ENCODE measurements around the gene MSI2.

The MSI2 gene

DNA sequence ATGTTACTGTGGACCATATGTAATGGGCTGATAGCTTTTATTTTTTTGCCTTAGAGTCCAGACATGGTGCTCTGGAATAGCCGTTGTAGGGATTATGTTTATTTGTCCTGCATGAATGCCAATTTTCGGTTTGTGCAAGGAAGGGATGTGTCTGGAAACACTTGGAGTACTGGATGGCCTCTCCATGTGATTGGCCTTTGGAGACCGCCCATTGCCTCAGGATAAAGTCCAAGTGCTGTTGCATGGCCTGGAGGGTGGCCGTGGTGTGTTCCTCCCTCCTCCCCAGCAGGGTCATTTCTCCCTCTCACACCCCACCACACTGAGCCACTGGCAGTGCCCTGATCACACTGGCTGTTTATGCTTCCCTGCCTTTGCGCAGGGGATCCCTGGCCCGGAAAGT is 93.9 kb downstream of the MSI2 start:
- DNase-seq: no peak

DNA sequence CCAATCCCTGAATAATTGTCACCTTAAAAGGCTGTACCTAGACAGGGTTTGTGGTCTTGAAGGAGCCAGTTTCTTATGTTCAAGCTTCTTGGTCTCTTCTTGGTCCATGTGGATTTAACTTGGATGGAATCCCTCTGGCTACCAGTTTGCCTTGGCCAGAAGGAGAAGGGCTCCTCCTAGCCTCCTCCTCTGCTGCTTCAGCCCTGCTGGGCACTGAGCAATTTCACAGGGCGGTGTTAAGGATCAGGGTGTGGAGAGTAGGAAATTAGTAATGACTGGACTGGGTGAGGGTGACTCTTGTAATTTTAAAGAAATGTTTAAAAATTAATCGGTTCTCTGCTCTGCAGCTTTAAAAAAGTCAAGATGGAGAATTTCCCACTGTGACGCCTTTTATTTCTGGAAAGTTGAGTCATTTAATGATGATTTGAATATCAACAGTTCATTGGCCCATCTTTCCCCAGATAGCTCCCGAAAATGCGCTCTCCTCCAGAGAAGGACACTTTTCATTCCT is 96.4 kb downstream of the MSI2 start:
- no peak for DNase-seq

GRCh38 chr17:57354673-57355072 is 98.3 kb downstream of the MSI2 start:
- no peak for DNase-seq

GRCh38 chr17:57355090-57355859 is 99.0 kb downstream of the MSI2 start:
- DNase-seq: no peak

DNA sequence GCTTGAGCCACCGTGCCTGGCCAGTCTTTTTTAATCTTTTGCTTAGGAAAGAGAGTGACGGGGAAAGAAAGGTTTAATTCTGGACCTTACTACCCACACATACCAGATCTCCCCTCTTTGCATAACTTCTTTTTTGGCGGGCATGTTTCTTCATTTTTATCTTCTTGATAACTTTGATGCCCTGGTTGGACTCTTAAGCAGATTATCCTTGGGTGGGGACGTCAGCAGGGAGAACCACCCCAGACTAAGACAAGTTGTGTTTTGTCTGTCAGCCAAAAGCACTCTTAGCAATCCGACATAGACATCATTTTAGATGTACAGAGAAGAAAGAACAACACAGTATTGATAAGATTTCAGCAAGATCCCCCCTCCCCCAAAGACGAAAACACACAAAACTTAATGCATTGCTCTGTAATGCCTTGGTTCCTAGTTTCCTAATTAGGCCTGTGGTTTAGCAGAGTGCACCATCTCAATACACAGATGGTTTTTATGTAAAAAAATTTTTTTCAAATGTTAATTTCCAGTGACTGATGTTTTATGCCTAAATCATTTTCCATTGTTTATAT is 99.9 kb downstream of the MSI2 start:
- DNase-seq: no peak

- no peak for DNase-seq
Observed at GRCh38 chr17:57356719-57357391, 100.5 kb downstream of the MSI2 start.

GRCh38 chr17:57357392-57357784 is 101.1 kb downstream of the MSI2 start:
- no peak for DNase-seq

DNA sequence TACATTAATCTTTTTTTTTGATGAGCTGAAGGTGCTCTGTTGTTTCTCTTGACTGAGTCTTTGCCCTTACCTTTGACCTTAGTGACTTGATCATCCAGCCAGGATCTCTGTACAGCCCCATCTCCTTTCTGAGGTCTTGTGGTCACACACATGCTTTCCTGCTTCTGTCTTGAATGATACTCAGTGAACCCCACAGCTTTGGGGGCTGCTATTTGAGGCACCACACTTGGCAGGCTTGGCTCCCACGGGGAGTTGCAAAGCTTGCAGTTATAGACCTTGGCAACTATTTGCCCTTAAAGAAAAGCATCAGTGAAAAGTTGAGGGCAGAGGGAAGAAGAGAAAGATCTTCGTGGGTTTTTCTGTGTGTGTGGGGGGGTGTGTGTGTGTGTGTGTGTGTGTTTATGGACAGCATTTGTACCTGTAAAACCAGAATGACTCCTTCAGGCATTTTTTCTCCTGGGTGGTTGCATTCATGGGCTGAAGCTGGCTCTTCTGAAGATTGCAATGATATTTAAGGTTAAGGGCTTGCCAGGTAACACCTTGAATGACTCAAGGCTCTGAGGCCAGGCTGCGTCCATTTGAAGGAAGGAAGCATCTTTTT is 101.6 kb downstream of the MSI2 start:
- no peak for DNase-seq

DNA sequence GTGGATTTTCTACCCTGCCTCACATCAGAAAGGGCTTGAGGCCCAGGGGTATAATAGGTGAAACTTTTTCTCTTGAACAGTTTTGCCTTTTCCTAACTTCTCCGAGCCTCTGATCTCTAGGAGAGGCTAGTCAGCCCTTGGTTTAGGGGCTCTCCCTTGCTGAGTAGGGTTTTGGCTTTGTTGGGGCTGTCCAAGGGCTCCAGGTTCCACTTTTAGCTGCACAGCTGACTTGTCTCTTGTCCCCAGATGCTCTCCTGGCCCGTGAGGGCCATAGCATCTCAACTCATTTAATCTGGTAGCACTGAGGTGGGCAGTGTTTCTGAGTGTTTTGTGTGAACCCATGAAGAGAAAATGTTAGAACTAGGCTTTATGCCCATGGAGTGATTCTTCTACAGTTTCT is 103.9 kb downstream of the MSI2 start:
- DNase-seq: no peak

GRCh38 chr17:57362797-57363556 is 106.7 kb downstream of the MSI2 start:
- no peak for DNase-seq

DNA sequence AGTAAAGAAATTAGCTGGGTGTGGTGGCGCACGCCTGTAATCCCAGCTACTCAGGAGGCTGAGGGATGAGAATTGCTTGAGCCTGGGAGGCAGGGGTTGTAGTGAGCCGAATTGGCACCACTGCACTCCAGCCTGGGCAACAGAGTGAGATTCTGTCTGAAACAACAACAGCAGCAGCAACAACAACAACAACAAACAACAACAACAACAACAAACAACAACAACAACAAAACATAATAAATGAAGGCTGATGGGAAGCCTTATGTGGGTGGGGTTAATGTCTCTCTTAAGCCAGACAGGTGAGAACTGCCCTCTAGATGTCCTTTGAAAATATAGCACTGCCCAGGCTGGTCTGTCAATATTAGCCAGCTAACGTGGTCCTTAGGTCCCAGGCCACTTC is 107.3 kb downstream of the MSI2 start:
- no peak for DNase-seq

GRCh38 chr17:57363998-57364643 is 107.8 kb downstream of the MSI2 start:
- DNase-seq: no peak

DNA sequence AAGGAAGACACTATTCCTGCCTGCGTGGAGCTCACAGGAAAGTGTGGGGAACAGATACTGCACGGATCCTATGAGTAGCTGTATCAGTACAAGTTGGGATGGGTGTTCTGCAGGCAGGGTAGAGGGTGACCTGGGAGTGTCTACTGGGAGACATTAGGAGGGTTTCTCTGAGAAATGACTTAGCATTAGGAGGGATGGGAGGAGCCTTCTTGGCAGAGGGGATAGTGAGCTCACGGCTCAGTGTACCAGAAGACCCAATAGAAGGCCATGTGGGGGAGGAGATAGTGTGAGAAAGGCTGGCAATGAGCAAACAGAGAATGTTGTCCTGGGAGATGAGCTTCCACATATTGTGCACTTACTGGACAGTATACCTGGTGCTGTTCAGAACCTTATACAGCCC is 109.1 kb downstream of the MSI2 start:
- DNase-seq: no peak

DNA sequence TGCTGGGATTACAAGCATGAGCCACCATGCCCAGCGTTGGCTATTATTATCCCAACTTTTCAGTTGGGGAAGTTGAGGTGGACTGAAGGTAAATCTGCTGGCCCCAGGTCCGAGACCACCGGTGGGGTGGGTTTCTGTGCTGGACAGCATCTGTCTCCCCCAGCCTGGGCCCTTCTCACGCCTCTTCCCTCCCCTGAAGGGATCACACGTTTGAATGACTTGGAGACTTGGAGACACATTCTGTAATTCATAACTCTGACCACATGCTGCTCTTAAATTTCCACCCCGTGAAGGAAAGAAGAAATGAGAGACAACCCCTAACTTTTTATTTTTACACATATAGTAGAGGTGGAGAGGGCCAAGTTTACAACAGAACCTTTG is 109.8 kb downstream of the MSI2 start:
- DNase-seq: no peak

DNA sequence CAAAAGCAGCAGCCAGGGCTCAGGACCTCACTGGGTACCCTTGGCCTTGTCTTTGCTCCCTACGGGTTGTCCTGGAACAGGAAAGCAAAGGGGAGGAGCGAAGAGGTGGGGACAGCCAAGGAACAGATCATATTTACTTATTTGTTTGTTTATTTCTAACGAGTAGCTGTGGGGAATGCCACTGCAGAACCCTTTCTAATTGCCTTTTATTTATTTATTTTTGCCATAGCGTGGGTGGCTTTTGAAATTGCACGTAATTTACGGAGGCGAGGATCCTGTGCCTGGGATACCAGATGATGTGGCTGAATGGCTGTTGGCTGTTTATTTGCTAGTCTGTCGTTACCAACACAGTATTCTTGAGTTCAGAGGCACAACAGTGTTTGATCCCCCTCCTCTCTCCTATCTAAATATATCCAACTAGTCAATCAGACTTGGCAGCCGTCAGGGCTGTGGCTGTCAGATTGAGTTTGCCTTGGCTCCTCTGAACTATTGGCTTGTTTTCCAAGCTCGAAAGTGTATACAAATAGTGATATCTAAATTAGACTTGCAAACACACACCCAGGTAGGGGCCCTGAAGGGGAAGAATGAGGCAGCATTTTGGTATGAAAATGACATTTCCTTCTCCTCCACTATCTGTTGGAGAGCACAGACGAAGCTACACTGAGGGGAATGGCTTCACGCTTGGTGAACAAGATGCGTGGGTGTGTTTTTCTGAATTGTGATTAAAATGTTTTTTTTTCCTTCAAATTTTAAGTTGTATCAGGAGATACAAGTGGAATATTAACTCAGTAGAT is 110.4 kb downstream of the MSI2 start:
- no peak for DNase-seq

DNA sequence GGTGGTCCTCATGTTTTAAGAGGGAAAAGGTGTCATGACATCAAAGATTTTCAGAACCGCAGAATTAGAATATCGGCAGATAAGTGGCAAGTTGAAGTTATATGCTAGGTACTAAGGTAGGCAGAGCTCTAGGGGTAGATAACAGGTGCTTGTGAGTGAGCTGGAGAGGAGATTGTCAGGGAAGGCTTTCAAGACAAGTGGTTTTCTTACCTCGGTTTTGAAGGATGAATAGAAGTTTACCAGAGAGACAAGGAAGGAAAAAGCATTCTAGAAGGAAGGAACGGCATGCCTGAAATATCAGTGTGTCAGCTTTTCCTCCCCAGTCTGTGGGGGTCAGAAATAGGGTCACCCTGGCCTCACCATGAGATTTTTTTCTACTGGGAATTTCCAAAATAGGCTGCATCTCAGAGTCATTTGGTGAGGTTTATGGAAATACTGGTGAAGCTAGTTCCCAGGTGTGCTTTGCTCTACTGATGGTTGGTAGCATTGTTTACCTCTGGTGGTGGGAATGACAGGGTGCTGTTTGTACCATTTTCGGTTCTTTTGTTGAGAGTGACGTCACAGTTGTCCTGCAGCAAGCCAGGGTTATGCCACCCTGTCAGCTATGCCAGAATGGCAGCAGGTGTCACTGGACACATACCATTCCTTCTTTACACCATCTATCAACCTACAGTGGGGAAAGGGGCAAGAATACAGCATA is 112.5 kb downstream of the MSI2 start:
- no peak for DNase-seq

DNA sequence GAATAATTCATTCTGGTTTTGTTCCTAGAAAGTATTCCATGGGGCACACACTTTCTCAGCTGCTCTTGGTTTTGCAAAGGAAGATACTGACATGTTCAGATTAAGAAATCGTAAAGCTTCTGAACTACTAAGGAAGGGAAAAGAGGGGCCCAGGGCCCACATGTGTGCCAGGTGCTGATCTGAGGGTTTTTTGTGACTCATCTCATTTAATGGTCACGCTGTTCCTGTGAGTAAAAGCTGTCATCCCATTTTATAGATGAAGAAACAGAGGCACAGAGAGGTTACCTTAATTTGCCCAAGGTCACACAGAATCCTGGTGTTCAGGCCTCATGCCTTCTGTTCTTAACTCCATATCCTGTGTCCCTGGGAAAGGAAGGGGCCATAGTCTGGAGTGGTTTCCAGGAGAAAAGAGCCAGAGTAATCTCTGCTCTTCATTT is 113.2 kb downstream of the MSI2 start:
- no peak for DNase-seq

GRCh38 chr17:57370037-57370581 is 113.8 kb downstream of the MSI2 start:
- DNase-seq: no peak

- DNase-seq: no peak
Observed at GRCh38 chr17:57370619-57371018, 114.3 kb downstream of the MSI2 start.

DNA sequence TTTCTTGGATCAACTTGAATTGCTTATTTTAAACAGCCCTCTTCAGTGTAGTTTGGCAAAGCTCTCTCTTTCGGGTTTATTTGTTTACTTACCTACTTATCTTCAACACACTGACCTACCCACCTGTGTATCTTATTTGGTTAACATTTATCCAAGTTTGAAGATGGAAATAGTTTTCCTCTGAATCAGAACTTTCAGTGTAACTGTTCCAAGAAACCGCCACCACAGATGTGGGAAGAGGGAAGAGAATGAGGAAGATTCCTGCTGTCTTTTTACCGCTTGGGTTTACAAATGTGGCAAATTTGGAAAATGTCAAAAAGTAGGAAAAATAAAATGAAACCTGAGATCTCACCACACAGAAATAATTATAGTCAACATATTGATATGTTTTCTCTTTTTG is 115.8 kb downstream of the MSI2 start:
- no peak for DNase-seq

DNA sequence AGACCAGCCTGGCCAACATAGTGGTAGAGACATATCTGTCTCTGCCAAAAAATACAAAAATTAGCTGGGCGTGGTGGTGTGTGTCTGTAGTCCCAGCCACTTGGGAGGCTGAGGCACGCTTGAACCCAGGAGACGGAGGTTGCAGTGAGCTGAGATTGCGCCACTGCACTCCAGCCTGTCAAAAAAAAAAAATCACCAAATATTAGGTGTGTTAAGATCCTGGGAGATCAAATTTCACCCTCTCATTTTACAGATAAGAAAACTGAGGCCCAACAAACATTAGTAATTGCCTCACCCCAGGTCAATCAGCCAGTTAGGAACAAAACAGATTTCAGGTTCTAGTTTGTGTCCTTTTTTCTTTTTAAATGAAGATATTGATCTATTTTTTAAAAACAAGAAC is 116.7 kb downstream of the MSI2 start:
- no peak for DNase-seq

Measured in CD4-positive, alpha-beta T cell treated with Interleukin-10 for 1 hour (primary cell).